GM23338 (cell line): ENCODE data around the gene SFXN5. TPM values are rescaled to one million over a fixed set of nuclear protein-coding genes. Genes with fewer than 3 reads are reported as not detected.

Source experiments
- ATAC-seq: fragments of 200-7000 bp; cut with Tn5 transposase; 3 replicates; pipeline ENCODE4 v1.9.1; 2020
- DNase-seq: peaks from one replicate; pipeline ENCODE4 v3.0.0-alpha.2; 2015; ENCODE audit warnings: low spot score
- H2AFZ ChIP-seq: fragments of 200-600 bp; sonication (generic); 2 replicates; pipeline ENCODE4 v1.8.0; 2016; ENCODE audit warnings: antibody characterized with exemption, mild to moderate bottlenecking, moderate library complexity
- H3F3A ChIP-seq: fragments of 200-600 bp; sonication (generic); replicated peaks from 2 replicates; pipeline ENCODE4 v1.8.0; 2017; ENCODE audit warnings: antibody characterized with exemption, mixed run types, low read depth
- H3K27ac ChIP-seq: fragments of 200-600 bp; sonication (generic); 2 replicates; pipeline ENCODE4 v1.6.1; 2016; ENCODE audit warnings: low read depth
- H3K27me3 ChIP-seq: fragments of 200-600 bp; sonication (generic); 2 replicates; pipeline ENCODE4 v1.8.0; 2016; ENCODE audit warnings: mild to moderate bottlenecking, mixed run types, moderate library complexity; ENCODE audit not compliant: insufficient read depth
- H3K36me3 ChIP-seq: fragments of 200-600 bp; sonication (generic); 2 replicates; pipeline ENCODE4 v1.8.0; 2016; ENCODE audit warnings: mild to moderate bottlenecking; ENCODE audit not compliant: insufficient read depth
- H3K4me1 ChIP-seq: fragments of 200-600 bp; sonication (generic); 2 replicates; pipeline ENCODE4 v1.8.0; 2016; ENCODE audit warnings: mild to moderate bottlenecking, moderate library complexity; ENCODE audit not compliant: insufficient read depth
- H3K4me2 ChIP-seq: fragments of 200-600 bp; sonication (generic); 2 replicates; pipeline ENCODE4 v1.7.1; 2017; ENCODE audit warnings: mixed run types
- H3K4me3 ChIP-seq: fragments of 200-600 bp; sonication (generic); 2 replicates; pipeline ENCODE4 v1.6.1; 2016; ENCODE audit warnings: mixed run types
- H3K79me2 ChIP-seq: fragments of 200-600 bp; sonication (generic); replicated peaks from 2 replicates; pipeline ENCODE4 v1.8.0; 2017; ENCODE audit warnings: mild to moderate bottlenecking; ENCODE audit not compliant: insufficient read depth
- H3K9me2 ChIP-seq: fragments of 200-600 bp; sonication (generic); 2 replicates; pipeline ENCODE4 v1.8.0; 2017; ENCODE audit not compliant: insufficient read depth
- H4K20me1 ChIP-seq: fragments of 200-600 bp; sonication (generic); replicated peaks from 2 replicates; pipeline ENCODE4 v1.8.0; 2017; ENCODE audit warnings: mild to moderate bottlenecking; ENCODE audit not compliant: insufficient read depth
- H3K27ac Mint-ChIP-seq: 2 replicates; pipeline ENCODE4 v1.8.0; 2020; ENCODE audit warnings: inconsistent platforms, mild to moderate bottlenecking, moderate library complexity, mixed read lengths
- H3K27me3 Mint-ChIP-seq: 3 replicates; pipeline ENCODE4 v1.8.0; 2022; ENCODE audit warnings: low read depth, mild to moderate bottlenecking, moderate library complexity, mixed read lengths, inconsistent platforms; ENCODE audit not compliant: insufficient read depth, poor library complexity
- H3K36me3 Mint-ChIP-seq: 3 replicates; pipeline ENCODE4 v1.8.0; 2021; ENCODE audit warnings: low read depth, mild to moderate bottlenecking, inconsistent platforms, moderate library complexity, mixed read lengths
- H3K4me1 Mint-ChIP-seq: 3 replicates; pipeline ENCODE4 v1.8.0; 2020; ENCODE audit warnings: mild to moderate bottlenecking, inconsistent platforms, mixed read lengths
- H3K4me3 Mint-ChIP-seq: 3 replicates; pipeline ENCODE4 v1.8.0; 2021; ENCODE audit warnings: moderate library complexity, mild to moderate bottlenecking, inconsistent platforms, mixed read lengths
- H3K9me3 Mint-ChIP-seq: 3 replicates; pipeline ENCODE4 v1.8.0; 2020; ENCODE audit warnings: moderate library complexity, mild to moderate bottlenecking, inconsistent platforms, mixed read lengths
- CREB1 ChIP-seq: fragments of 250-450 bp; sonication (Bioruptor Pico); IDR thresholded peaks from 2 replicates; pipeline ENCODE4 v1.5.0; 2020; ENCODE audit warnings: low read depth, mild to moderate bottlenecking, moderate library complexity
- ETS1 ChIP-seq: IDR thresholded peaks from 2 replicates; pipeline ENCODE4 v1.6.1; 2016; ENCODE audit warnings: antibody characterized with exemption
- EZH2 ChIP-seq: fragments of 200-600 bp; sonication (generic); IDR thresholded peaks from one replicate; pipeline ENCODE4 v1.8.0; 2017; ENCODE audit warnings: antibody characterized with exemption, mild to moderate bottlenecking, low read depth; ENCODE audit not compliant: unreplicated experiment
- EZH2phosphoT487 ChIP-seq: fragments of 200-600 bp; sonication (generic); IDR thresholded peaks from one replicate; pipeline ENCODE4 v1.8.1; 2018; ENCODE audit warnings: antibody characterized with exemption; ENCODE audit not compliant: unreplicated experiment
- JUNB ChIP-seq: IDR thresholded peaks from one replicate; pipeline ENCODE4 v1.6.1; 2016; ENCODE audit warnings: antibody characterized with exemption; ENCODE audit not compliant: unreplicated experiment
- NANOG ChIP-seq: IDR thresholded peaks from 2 replicates; pipeline ENCODE4 v1.6.1; 2016; ENCODE audit warnings: antibody characterized with exemption, borderline replicate concordance
- POLR2AphosphoS5 ChIP-seq: IDR thresholded peaks from 2 replicates; pipeline ENCODE4 v1.6.1; 2016; ENCODE audit warnings: antibody characterized with exemption, low read depth
- REST ChIP-seq: IDR thresholded peaks from one replicate; pipeline ENCODE4 v1.6.1; 2018; ENCODE audit warnings: antibody characterized with exemption; ENCODE audit not compliant: unreplicated experiment
- ZNF114 ChIP-seq: fragments of 250-450 bp; sonication (Bioruptor Pico); IDR thresholded peaks from 2 replicates; pipeline ENCODE4 v1.5.0; 2020; ENCODE audit warnings: mild to moderate bottlenecking, moderate library complexity
- ZNF462 ChIP-seq: fragments of 250-450 bp; sonication (Bioruptor Pico); IDR thresholded peaks from 2 replicates; pipeline ENCODE4 v1.5.0; 2020; ENCODE audit warnings: mild to moderate bottlenecking, moderate library complexity
- polyA plus RNA-seq: library from polyadenylated mRNA; unstranded; fragments of >200 nt; fragmentation: Nextera tagmentation; extraction: Ambion mirVana; gene quantifications from 2 replicates; pipeline ENCODE4 v1.2.1, GENCODE V29; 2016
- total RNA-seq: library from RNA; depleted of rRNA; stranded (reverse); fragments of >200 nt; shearing (Covaris generic); gene quantifications from 2 replicates; pipeline ENCODE4 v1.2.3, GENCODE V29; 2014

SFXN5 gene
- total and polyA plus RNA-seq, 2 experiments from 2014 or later = 23.6 to 25.8 TPM

GRCh38 chr2:72968286-72968685 lies 103.2 kb downstream of the SFXN5 start (continued):
- TF ChIP-seq ZNF462 (CRISPR knock-in tag) (no peak), JUNB (no peak), CREB1 (CRISPR knock-in tag) (no peak), ETS1 (no peak), POLR2AphosphoS5 (no peak)

GRCh38 chr2:72965770-72966450 lies 105.6 kb downstream of the SFXN5 start:
- Histone ChIP-seq H3F3A (no peaks in the 10 kb centered on the region), H3K9me2 (no peaks in the 10 kb centered on the region), H3K27ac (no peak overlapping the region), H2AFZ (no peak overlapping the region), H3K27me3 (no peaks in the 10 kb centered on the region), H4K20me1 (no peaks in the 10 kb centered on the region), H3K36me3 (no peaks in the 10 kb centered on the region), H3K4me3 (no peak overlapping the region), H3K4me1 (peaks cover 26% of the 10 kb centered on the region; the same call in 1 of the 2 replicates), H3K4me2 (no peak overlapping the region), H3K79me2 (no peaks in the 10 kb centered on the region)
- H3K4me1 Mint-ChIP-seq = peaks cover 44% of the 10 kb centered on the region
- H3K36me3 Mint-ChIP-seq = no peaks in the 10 kb centered on the region; the same call in 2 of the 3 replicates
- no peak overlapping the region for H3K4me3 Mint-ChIP-seq
- peaks cover 21% of the 10 kb centered on the region for H3K27me3 Mint-ChIP-seq
- DNase-seq (no peak), ATAC-seq (no peak)
- H3K9me3 Mint-ChIP-seq = no peaks in the 10 kb centered on the region
- H3K27ac Mint-ChIP-seq = no peak overlapping the region
- TF ChIP-seq ETS1 (no peak), EZH2phosphoT487 (no peak), ZNF114 (CRISPR knock-in tag) (no peak), EZH2 (no peak), REST (no peak), NANOG (no peak)
